Camera-type eye (tissue), 1 donor: ENCODE results near the gene SEMA3D. TPM values are rescaled to one million over a fixed set of nuclear protein-coding genes. Genes with fewer than 3 reads are reported as not detected.

Source experiments
- total RNA-seq: library from RNA; depleted of rRNA; stranded (reverse); fragments of >200 nt; gene quantifications from one replicate; pipeline ENCODE4 v1.2.3, GENCODE V29; 2014

The SEMA3D gene
- 53.6 TPM for total RNA-seq

DNA sequence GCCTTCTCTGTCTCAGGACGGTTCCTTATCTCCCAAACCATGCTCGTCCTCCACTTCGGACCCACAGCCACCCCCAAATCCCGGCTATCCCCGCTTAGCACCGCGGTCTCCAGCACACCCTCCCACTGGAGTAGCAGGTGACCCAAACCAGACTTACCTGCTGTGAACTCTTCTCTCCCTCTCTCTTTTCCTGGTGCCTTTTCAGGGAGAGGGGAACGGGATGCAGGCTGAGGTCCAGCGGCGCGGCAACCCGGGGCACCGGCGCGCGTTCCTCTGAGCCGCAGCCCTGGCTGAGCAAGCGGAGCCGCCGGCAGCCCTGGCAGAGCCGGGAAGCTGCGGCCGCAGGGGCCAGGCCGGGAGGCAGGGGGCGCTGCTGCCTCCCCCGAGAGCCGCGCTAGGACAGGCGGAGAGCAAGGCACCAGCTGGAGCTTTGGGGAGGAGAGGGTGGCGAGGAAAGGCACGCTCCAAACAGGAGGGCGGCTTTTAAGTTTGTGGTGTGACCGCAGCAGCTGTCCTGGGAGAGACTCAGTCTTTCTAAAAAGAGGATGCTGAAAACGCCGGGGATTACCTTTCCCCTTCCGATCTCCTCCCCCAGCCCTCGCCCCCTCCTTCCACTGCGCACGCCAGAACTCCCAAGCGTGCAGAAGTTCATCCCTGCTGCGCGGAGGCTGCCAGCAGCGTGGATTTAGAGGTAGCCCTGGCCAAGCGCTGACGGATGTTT, at the start of gene SEMA3D:
SEMA3D (minus strand) TSS at position 536 of the 721 bp plus-strand sequence. CDS start 65,165 bp downstream, outside the sequence.

